Stomach (tissue), 9 donors: ENCODE results near the gene SMPD2. TPM values are rescaled to one million over a fixed set of nuclear protein-coding genes. Genes with fewer than 3 reads are reported as not detected.

Experiments used
- DNase-seq, 2 donors: peaks; one replicate each; pipeline versions ENCODE4 v3.0.0 to v3.0.0-alpha.2; 2013 to 2019
- H3K27ac ChIP-seq, 5 donors: fragments of 200-600 bp in 4 of 5; sonication (generic) in 4 of 5; one replicate each; pipeline ENCODE4 v1.5.1; 2013 to 2019; ENCODE audit warnings: mild to moderate bottlenecking in 1 of 5, moderate library complexity in 1 of 5
- H3K27me3 ChIP-seq, 3 donors: fragments of 200-600 bp; sonication (generic); one replicate each; pipeline ENCODE4 v1.5.1; 2017 to 2019; ENCODE audit warnings: mixed run types in 1 of 3
- H3K36me3 ChIP-seq, 4 donors: fragments of 200-600 bp; sonication (generic); 1 replicate in 3 of 4; 2 replicates in 1 of 4; pipeline ENCODE4 v1.5.1; 2016 to 2019
- H3K4me1 ChIP-seq, 4 donors: fragments of 200-600 bp; sonication (generic); one replicate each; pipeline ENCODE4 v1.5.1; 2016 to 2019
- H3K4me3 ChIP-seq, 4 donors: fragments of 200-600 bp; sonication (generic) in 3 of 4; one replicate each; pipeline ENCODE4 v1.5.1; 2016 to 2019; ENCODE audit warnings: mild to moderate bottlenecking in 1 of 4
- H3K9me3 ChIP-seq, 4 donors: fragments of 200-600 bp; sonication (generic); one replicate each; pipeline ENCODE4 v1.5.1; 2016 to 2019
- CTCF ChIP-seq, 7 experiments: fragments of 450-650 bp in 4 of 7; fragments of 200-600 bp in 3 of 7; sonication (generic) in 3 of 7; IDR thresholded peaks; one replicate each; pipeline ENCODE4 v1.5.1; 2016 to 2019; ENCODE audit warnings: antibody characterized with exemption in 7 of 7, control low read depth in 2 of 7, mild to moderate bottlenecking in 1 of 7
- EP300 ChIP-seq: sonication (generic); formaldehyde crosslinking; IDR thresholded peaks from one replicate; pipeline ENCODE4 v1.6.1; 2017; ENCODE audit warnings: antibody characterized with exemption
- POLR2A ChIP-seq, 4 donors: fragments of 450-650 bp; IDR thresholded peaks; one replicate each; pipeline ENCODE4 v1.6.1; 2016; ENCODE audit warnings: antibody characterized with exemption in 4 of 4, control low read depth in 2 of 4, mild to moderate bottlenecking in 1 of 4, moderate library complexity in 1 of 4
- POLR2AphosphoS5 ChIP-seq, 3 donors: sonication (generic); formaldehyde crosslinking; IDR thresholded peaks; one replicate each; pipeline ENCODE4 v1.6.1; 2016; ENCODE audit warnings: antibody characterized with exemption in 3 of 3
- WGBS, 5 donors: extraction: QIAGEN DNeasy Blood & Tissue Kit in 3 of 5; methylation state at CpG; one replicate each; pipeline versions ENCODE4 v1.1.5 to v1.1.7; 2013 to 2018; 5-methylcytosine and 5-hydroxymethylcytosine counted together
- intact Hi-C: fragments of 100-400 bp; cut with DNase I; formaldehyde crosslinking; loops from one replicate; pipeline ENCODE4 v1.15.1; 2023; ENCODE audit warnings: low total_unique reads
- polyA plus RNA-seq, 3 donors: library from polyadenylated mRNA; stranded (reverse); fragments of 200-250 nt; gene quantifications; one replicate each; pipeline ENCODE4 v1.2.3, GENCODE V29; 2013
- total RNA-seq, 5 donors: library from RNA; depleted of rRNA; stranded (reverse); fragments of >200 nt; gene quantifications; one replicate each; pipeline versions ENCODE4 v1.1.0 to v1.2.3, GENCODE V29; 2014 to 2016
- donor health status: healthy with polysubstance abuse.
- donor health status: Bipolar disorder and iron deficiency.
- donor health status: healthy.

Gene SMPD2
- total and polyA plus RNA-seq, 8 donors, result 10.7 to 80.5 (median 17.4) TPM

- no peak overlapping the region for H3K27ac ChIP-seq
- H3K4me3 ChIP-seq, result peak overlapping the region in 2 of 4 donors; percentile 1 to 2
- peaks cover 44 to 74% (median 58%) of the 10 kb centered on the region in 4 donors for H3K4me1 ChIP-seq
- 78 to 87% (median 84%) methylated on average over 9 of the region's 9 CpGs for WGBS, 5 donors
- no peak for DNase-seq
- no peaks in the 10 kb centered on the region for H3K27me3 ChIP-seq
- TF ChIP-seq EP300 (no peak), POLR2AphosphoS5 (IDR thresholded peaks at IDR 0.05) (no peak), POLR2A (IDR thresholded peaks at IDR 0.05) (no peak), CTCF (IDR thresholded peaks at IDR 0.05) (no peak)
- peaks cover 28 to 58% (median 51%) of the 10 kb centered on the region in 4 donors for H3K36me3 ChIP-seq
- H3K9me3 ChIP-seq, result no peaks in the 10 kb centered on the region
- intact Hi-C loops, result no loop called here
Observed at GRCh38 chr6:109478222-109478805, 37.8 kb downstream of the SMPD2 start.

GRCh38 chr6:109478841-109479624 is 38.5 kb downstream of the SMPD2 start:
- TF ChIP-seq POLR2A (IDR thresholded peaks at IDR 0.05) (no peak), CTCF (IDR thresholded peaks at IDR 0.05) (no peak), EP300 (no peak), POLR2AphosphoS5 (IDR thresholded peaks at IDR 0.05) (no peak)
- no peak for DNase-seq
- no peaks in the 10 kb centered on the region for H3K9me3 ChIP-seq
- no peak overlapping the region for H3K27ac ChIP-seq
- 72 to 84% (median 77%) methylated on average over 5 of the region's 5 CpGs for WGBS, 5 donors
- H3K4me1 ChIP-seq, result peaks cover 44 to 80% (median 61%) of the 10 kb centered on the region in 4 donors
- H3K4me3 ChIP-seq, result peak overlapping the region in 3 of 4 donors; percentile 1 to 93 (median 2)
- no peaks in the 10 kb centered on the region for H3K27me3 ChIP-seq
- intact Hi-C loops, result no loop called here
- H3K36me3 ChIP-seq, result peaks cover 22 to 51% (median 44%) of the 10 kb centered on the region in 4 donors

- WGBS, 5 donors, result 91 to 96% (median 93%) methylated on average over 7 of the region's 7 CpGs
- TF ChIP-seq POLR2A (IDR thresholded peaks at IDR 0.05) (no peak), POLR2AphosphoS5 (IDR thresholded peaks at IDR 0.05) (no peak), EP300 (no peak), CTCF (IDR thresholded peaks at IDR 0.05) (no peak)
- Histone ChIP-seq H3K36me3 (peaks cover 13 to 31% (median 24%) of the 10 kb centered on the region in 4 donors), H3K27ac (no peak overlapping the region), H3K4me3 (peak overlapping the region in 2 of 4 donors; percentile 93 to 99), H3K27me3 (no peaks in the 10 kb centered on the region), H3K9me3 (no peaks in the 10 kb centered on the region), H3K4me1 (peaks cover 42 to 75% (median 59%) of the 10 kb centered on the region in 4 donors)
- DNase-seq, result no peak
- intact Hi-C loops, result no loop called here
Observed at GRCh38 chr6:109480993-109481480, 40.5 kb downstream of the SMPD2 start.

GRCh38 chr6:109482905-109483734 is 42.6 kb downstream of the SMPD2 start, which contains the start of gene ZBTB24:
Gene ZBTB24 (minus strand): TSS chr6:109483219. CDS start chr6:109482026, 1,193 bp downstream.
- intact Hi-C loops, result no loop called here
- TF ChIP-seq POLR2A (IDR thresholded peaks at IDR 0.05) (no peak), POLR2AphosphoS5 (IDR thresholded peaks at IDR 0.05) (peak; percentile 76 to 94 (median 91))
- H3K9me3 ChIP-seq, result no peaks in the 10 kb centered on the region
- H3K27ac ChIP-seq, result peak within 1 kb of the TSS; percentile 81 to 92 (median 87)
- H3K4me3 ChIP-seq, result peak within 1 kb of the TSS; percentile 93 to 99 (median 96)
- peaks cover 8 to 14% (median 11%) of the 10 kb centered on the region in 4 donors for H3K36me3 ChIP-seq
- H3K4me1 ChIP-seq, result peaks cover 37 to 56% (median 46%) of the 10 kb centered on the region in 4 donors
- WGBS, 5 donors, result 0 to 2% (median 1%) methylated on average over 8 to 90 of the region's 97 CpGs
- DNase-seq, result peak; percentile 93 to 97
- no peaks in the 10 kb centered on the region for H3K27me3 ChIP-seq
